ENCODE results near the gene PPL.

The PPL gene

DNA sequence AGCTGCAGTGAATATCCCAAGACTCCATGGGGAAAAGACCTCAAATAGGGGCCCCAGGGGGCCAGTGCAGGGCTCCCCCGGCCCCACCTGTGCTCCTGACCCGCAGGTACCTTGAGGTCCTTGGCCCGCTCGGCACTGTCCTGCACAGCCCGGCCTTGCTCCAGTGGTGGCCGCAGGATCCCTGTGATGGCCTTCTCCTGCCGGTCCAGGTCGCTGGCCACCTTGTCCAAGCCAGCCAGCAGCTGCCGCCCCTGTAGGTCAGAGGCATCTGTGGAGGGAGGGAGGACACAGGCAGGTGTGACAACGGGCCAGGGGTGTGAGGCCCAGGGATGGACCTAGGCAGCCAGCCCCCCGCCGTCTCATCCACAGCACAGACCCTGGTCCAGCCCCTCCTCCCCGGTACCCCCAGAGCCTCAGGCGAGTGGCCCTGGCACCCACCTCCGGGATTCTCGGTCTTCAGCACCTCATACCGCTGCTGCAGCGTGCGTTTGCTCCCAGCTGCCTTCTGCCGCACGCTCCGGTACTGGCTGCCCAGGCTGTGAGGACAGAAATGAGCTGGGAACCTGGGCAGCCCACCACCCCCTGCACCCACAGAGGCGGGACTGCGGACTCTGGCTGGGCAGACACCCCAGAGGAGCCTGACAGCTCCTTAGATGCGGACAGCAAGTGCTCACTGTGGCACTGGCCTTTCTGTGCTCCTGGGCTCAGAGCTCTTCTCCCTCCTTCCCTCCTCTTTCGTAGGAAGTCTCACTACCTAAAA, 43.7 kb downstream of the PPL start:
- Histone ChIP-seq H3K9ac (no peak overlapping the region), H4K20me1 (ENCODE audit: insufficient read depth) (no peaks in the 10 kb centered on the region), H3K27ac (no peak overlapping the region), H3K4me3 (IDR thresholded peaks at IDR 0.05; ENCODE audit: insufficient read depth, low read depth, low read length) (no peak overlapping the region), H3K4me2 (no peak overlapping the region), H3K4me1 (ENCODE audit: low read depth, poor library complexity, severe bottlenecking) (no peaks in the 10 kb centered on the region), H3K27me3 (ENCODE audit: insufficient read depth, low read depth) (no peaks in the 10 kb centered on the region), H3K79me2 (ENCODE audit: insufficient read depth, low read depth) (no peaks in the 10 kb centered on the region), H2AFZ (ENCODE audit: low read depth) (no peak overlapping the region), H3K36me3 (ENCODE audit: insufficient read depth) (no peaks in the 10 kb centered on the region)
- TF ChIP-seq CTCF (conservative IDR thresholded peaks at IDR 0.05; ENCODE audit: low read depth, low read length): no peak

- no peak overlapping the region for H3K9ac ChIP-seq
- H3K27ac ChIP-seq: no peak overlapping the region
- H4K20me1 ChIP-seq (ENCODE audit: insufficient read depth): no peaks in the 10 kb centered on the region
- H3K4me3 ChIP-seq (IDR thresholded peaks at IDR 0.05; ENCODE audit: insufficient read depth, low read depth, low read length): no peak overlapping the region
- no peaks in the 10 kb centered on the region for H3K4me1 ChIP-seq (ENCODE audit: low read depth, poor library complexity, severe bottlenecking)
- no peaks in the 10 kb centered on the region for H3K27me3 ChIP-seq (ENCODE audit: insufficient read depth, low read depth)
- TF ChIP-seq CTCF (conservative IDR thresholded peaks at IDR 0.05; ENCODE audit: low read depth, low read length): no peak
- H3K79me2 ChIP-seq (ENCODE audit: insufficient read depth, low read depth): no peaks in the 10 kb centered on the region
- no peaks in the 10 kb centered on the region for H3K36me3 ChIP-seq (ENCODE audit: insufficient read depth)
- no peak overlapping the region for H2AFZ ChIP-seq (ENCODE audit: low read depth)
- no peak overlapping the region for H3K4me2 ChIP-seq
These were observed 44.4 kb downstream of the PPL start for GRCh38 chr16:4892361-4893102.

- H3K4me1 ChIP-seq (ENCODE audit: low read depth, poor library complexity, severe bottlenecking): no peaks in the 10 kb centered on the region
- H2AFZ ChIP-seq (ENCODE audit: low read depth): no peak overlapping the region
- no peaks in the 10 kb centered on the region for H3K27me3 ChIP-seq (ENCODE audit: insufficient read depth, low read depth)
- no peak overlapping the region for H3K4me3 ChIP-seq (IDR thresholded peaks at IDR 0.05; ENCODE audit: insufficient read depth, low read depth, low read length)
- no peaks in the 10 kb centered on the region for H4K20me1 ChIP-seq (ENCODE audit: insufficient read depth)
- no peak overlapping the region for H3K4me2 ChIP-seq
- H3K27ac ChIP-seq: no peak overlapping the region
- H3K79me2 ChIP-seq (ENCODE audit: insufficient read depth, low read depth): no peaks in the 10 kb centered on the region
- no peaks in the 10 kb centered on the region for H3K36me3 ChIP-seq (ENCODE audit: insufficient read depth)
- no peak overlapping the region for H3K9ac ChIP-seq
- TF ChIP-seq CTCF (conservative IDR thresholded peaks at IDR 0.05; ENCODE audit: low read depth, low read length): no peak
These were observed 45.1 kb downstream of the PPL start for GRCh38 chr16:4891886-4892216.

DNA sequence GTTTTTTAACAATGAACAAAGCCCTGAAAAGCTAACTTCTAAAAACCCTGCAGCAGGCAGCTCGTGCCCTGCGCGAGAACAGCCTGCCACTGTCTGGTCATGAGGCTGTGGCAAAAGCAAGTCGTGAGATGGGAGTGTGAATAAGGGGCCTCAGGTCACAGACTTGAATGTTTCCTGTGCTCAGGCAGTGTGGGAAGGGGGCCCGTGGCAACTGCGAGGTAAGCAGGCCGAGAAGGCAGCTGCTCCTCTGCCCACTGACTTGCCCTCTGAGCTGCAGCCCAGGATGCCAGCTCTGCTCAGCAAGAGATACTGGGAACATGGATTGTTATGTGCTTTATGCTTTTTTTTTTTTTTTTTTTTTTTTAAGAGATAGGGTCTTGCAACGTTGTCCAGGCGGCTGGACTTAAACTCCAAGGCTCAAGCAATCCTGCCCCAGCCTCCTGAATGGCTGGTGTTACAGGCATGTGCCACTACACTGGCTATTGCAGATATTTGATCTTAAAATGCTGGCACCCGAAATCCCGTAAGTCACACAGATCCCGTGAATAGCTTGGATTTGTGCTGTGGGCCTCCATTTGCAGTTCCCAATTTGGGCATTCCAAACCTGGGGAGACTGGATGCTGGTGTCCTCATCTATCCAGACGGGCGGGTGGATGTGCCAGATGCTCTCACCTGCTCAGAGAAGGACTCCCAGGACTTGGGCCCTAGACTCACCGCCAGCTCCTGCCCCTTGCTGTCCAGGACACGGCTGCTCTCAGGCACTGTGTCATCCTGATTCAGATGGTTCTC, 45.7 kb downstream of the PPL start:
- H3K27ac ChIP-seq: no peak overlapping the region
- H3K4me2 ChIP-seq: no peak overlapping the region
- H3K36me3 ChIP-seq (ENCODE audit: insufficient read depth): no peaks in the 10 kb centered on the region
- H3K4me3 ChIP-seq (IDR thresholded peaks at IDR 0.05; ENCODE audit: insufficient read depth, low read depth, low read length): no peak overlapping the region
- no peak overlapping the region for H3K9ac ChIP-seq
- no peaks in the 10 kb centered on the region for H3K4me1 ChIP-seq (ENCODE audit: low read depth, poor library complexity, severe bottlenecking)
- H2AFZ ChIP-seq (ENCODE audit: low read depth): no peak overlapping the region
- H3K27me3 ChIP-seq (ENCODE audit: insufficient read depth, low read depth): no peaks in the 10 kb centered on the region
- TF ChIP-seq CTCF (conservative IDR thresholded peaks at IDR 0.05; ENCODE audit: low read depth, low read length): no peak
- H4K20me1 ChIP-seq (ENCODE audit: insufficient read depth): no peaks in the 10 kb centered on the region
- H3K79me2 ChIP-seq (ENCODE audit: insufficient read depth, low read depth): no peaks in the 10 kb centered on the region

All from KMS-11 (cell line).